ENCODE results near the gene SUV39H2.
"Not testable (repeated sequence)": the region's sequence is repeated elsewhere in the genome, so short reads cannot be mapped to it uniquely, and the experiment has no call there.

The SUV39H2 gene

DNA sequence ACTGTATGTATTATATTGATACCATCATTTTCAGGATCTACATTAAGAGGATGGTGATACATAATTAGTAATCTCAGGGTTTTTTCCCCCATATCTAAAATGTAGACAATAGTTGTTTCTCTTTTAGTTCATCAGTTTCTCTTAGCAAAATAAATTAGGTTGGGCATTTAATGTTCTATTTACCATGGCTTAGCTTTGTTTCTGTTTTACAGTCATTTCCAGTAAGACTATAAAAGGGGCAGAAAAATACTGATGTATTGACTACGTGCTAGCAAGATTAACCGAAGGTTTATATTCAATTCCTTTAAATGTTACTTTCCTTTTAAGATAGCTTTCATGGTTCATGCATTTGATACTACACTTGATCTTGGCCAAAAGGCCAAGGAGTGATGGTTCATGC, 26.2 kb downstream of the SUV39H2 start:
- Mint-ChIP-seq H3K4me3 (no peak overlapping the region), H3K27me3 (no peaks in the 10 kb centered on the region), H3K27ac (no peak overlapping the region), H3K9me3 (peaks cover 10% of the 10 kb centered on the region), H3K36me3 (ENCODE audit: low read depth) (peaks cover 70% of the 10 kb centered on the region), H3K4me1 (peaks cover 7% of the 10 kb centered on the region)
- no peak for DNase-seq
- no peak for ATAC-seq

DNA sequence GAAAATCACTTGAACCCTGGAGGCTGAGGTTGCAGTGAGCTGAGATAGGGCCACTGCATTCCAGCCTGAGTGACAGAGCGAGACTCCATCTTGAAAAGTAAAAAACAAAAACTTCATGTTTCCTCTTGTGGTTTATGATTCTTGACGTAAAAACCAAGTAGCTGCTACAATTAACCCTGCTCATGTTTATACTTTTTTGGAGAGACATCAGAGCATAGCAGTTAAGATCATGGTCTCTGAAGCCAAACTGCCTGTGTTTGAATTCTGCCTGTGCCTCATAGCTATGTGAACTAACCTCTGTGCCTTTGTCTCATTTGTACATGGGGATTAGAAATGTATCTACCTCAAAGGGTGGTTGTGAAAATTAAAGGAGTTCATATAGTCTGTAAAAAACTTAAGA, 27.2 kb downstream of the SUV39H2 start:
- Mint-ChIP-seq H3K9me3 (peaks cover 10% of the 10 kb centered on the region), H3K27ac (no peak overlapping the region), H3K4me1 (peaks cover 7% of the 10 kb centered on the region), H3K4me3 (no peak overlapping the region), H3K27me3 (no peaks in the 10 kb centered on the region), H3K36me3 (ENCODE audit: low read depth) (peaks cover 71% of the 10 kb centered on the region)
- ATAC-seq, result no peak
- no peak for DNase-seq

DNA sequence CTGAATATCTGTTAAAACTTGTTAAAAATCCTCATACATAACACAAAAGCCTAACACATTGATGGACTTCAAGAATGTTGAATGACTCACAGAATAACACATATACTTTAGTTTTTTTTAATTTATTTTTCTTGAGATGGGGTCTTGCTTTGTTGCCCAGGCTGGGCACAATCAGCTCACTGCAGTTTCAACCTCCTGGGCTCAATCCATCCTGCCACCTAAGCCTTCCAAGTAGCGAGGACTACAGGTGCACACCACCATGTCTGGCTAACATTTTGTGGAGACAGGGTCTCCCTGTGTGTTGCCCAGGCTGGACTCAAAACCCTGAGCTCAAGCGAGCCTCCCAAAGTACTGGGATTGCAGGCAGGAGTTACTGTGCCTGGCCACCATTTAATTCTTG, 28.1 kb downstream of the SUV39H2 start:
- H3K27ac Mint-ChIP-seq, result no peak overlapping the region
- ATAC-seq, result no peak

DNA sequence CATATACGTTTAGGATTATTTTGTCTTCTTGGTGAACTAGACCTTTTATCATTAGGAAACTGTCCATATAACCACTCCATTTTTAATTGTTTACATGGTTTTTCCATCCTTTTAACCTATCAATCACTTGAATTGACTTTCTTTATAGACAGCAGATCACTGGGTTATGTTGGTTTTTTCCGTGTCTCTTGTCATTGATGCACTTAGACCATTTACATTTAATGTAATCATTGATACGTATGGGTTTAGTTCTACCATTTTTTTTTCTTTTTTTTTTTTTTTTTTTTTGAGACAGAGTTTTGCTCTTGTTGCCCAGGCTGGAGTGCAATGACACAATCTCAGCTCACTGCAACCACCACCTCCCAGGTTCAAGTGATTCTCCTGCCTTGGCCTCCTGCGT, 28.9 kb downstream of the SUV39H2 start:
- Mint-ChIP-seq H3K36me3 (ENCODE audit: low read depth) (peaks cover 79% of the 10 kb centered on the region), H3K9me3 (peaks cover 10% of the 10 kb centered on the region)
- H3K4me3 Mint-ChIP-seq, H3K27ac Mint-ChIP-seq, H3K4me1 Mint-ChIP-seq, DNase-seq, H3K27me3 Mint-ChIP-seq, ATAC-seq: not testable (repeated sequence)

More for the DNA sequence above, 28.1 kb downstream of the SUV39H2 start:
- Mint-ChIP-seq H3K36me3 (ENCODE audit: low read depth) (peaks cover 77% of the 10 kb centered on the region), H3K4me3 (no peak overlapping the region), H3K27me3 (no peaks in the 10 kb centered on the region), H3K9me3 (peaks cover 10% of the 10 kb centered on the region), H3K4me1 (peaks cover 7% of the 10 kb centered on the region)
- no peak for DNase-seq

DNA sequence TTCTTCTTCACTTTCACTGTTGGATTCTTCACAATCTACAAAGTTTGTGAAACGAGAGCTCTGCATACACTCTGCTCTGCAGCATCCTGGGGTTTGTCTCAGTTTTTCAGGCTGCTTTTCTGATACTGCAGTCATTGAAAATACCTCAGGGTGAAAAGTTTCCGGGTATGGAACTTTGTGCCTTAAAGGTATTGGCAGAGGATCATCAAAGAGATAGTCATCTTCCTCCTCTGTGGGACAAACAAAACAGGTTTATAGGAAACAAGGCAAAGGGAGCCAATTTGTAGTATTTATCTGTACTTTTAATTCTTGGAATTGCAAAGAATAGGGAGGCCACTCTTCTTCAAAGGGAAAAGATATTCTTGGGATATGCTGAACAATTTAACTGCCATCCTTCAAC, 30.4 kb downstream of the SUV39H2 start:
- Mint-ChIP-seq H3K36me3 (ENCODE audit: low read depth) (peaks cover 87% of the 10 kb centered on the region), H3K4me1 (peaks cover 7% of the 10 kb centered on the region), H3K27me3 (no peaks in the 10 kb centered on the region), H3K4me3 (no peak overlapping the region), H3K27ac (peak overlapping the region; percentile 24), H3K9me3 (peaks cover 10% of the 10 kb centered on the region)
- no peak for DNase-seq
- ATAC-seq, result no peak

DNA sequence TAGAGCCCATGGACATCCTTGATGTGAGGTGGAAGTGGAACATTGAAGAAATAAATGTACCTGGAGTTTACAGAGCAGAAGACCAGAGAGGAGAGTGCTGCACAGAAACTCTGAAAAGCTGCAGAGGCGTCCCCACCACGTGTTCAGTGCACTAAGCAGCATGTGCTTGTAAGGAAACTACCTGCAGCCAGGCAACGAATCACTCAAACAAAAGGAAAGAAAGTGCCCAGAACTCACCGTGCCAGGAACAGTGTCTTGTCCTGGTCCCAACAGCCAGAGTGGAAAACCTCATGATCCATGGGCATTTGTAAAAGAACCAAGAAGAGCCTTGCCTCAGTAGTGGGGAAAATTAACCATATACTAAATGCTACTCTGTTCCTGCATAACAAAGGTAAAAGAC, 32.3 kb downstream of the SUV39H2 start:
- no peak for ATAC-seq
- H3K27me3 Mint-ChIP-seq, result no peaks in the 10 kb centered on the region
- peak overlapping the region; percentile 13 for H3K27ac Mint-ChIP-seq
- H3K36me3 Mint-ChIP-seq (ENCODE audit: low read depth), result peaks cover 88% of the 10 kb centered on the region
- DNase-seq, result no peak
- peaks cover 11% of the 10 kb centered on the region for H3K4me1 Mint-ChIP-seq
- no peak overlapping the region for H3K4me3 Mint-ChIP-seq
- H3K9me3 Mint-ChIP-seq, result peaks cover 12% of the 10 kb centered on the region

DNA sequence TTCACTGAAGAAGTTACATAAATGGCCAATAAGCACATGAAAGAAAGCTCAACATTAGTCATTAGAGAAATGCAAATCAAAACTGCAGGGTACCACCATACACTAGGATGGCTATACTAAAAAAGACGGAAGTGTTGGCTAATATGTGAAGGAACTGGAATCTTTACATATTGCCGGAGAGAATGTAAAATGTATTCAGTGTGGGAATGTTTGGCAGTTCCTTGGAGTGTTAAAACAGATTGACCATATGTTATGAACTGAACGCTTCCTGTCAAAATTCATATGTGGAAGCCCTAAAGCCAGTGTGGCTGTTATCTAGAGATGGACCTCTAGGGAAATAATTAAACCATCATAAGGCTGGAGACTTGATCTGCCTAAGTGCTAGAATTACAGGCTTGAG, 33.1 kb downstream of the SUV39H2 start:
- no peak overlapping the region for H3K27ac Mint-ChIP-seq
- ATAC-seq, result no peak
- H3K9me3 Mint-ChIP-seq, result peaks cover 17% of the 10 kb centered on the region
- DNase-seq, result no peak
- H3K4me3 Mint-ChIP-seq, result no peak overlapping the region
- H3K4me1 Mint-ChIP-seq, result peaks cover 12% of the 10 kb centered on the region
- H3K27me3 Mint-ChIP-seq, result no peaks in the 10 kb centered on the region
- peaks cover 90% of the 10 kb centered on the region for H3K36me3 Mint-ChIP-seq (ENCODE audit: low read depth)

DNA sequence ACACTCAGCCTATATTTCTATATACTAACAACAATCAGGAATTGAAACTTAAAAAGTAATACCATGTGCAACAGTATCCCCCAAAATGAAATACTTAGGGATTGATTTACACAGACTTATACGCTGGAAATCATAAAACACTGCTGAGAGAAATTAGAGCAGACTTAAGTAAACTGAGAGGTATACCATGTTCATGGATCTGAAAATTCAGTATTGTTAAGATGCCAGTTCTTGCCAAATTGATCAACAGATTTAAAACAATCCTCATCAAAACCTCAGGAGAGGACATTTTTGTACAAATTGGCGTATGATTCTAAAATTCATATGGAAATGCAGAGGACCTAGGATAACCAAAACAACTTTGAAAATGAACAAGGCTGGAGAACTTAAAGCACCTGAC, 37.9 kb downstream of the SUV39H2 start:
- Mint-ChIP-seq H3K27ac (no peak overlapping the region), H3K9me3 (peaks cover 21% of the 10 kb centered on the region), H3K4me1 (peaks cover 12% of the 10 kb centered on the region), H3K36me3 (ENCODE audit: low read depth) (peaks cover 90% of the 10 kb centered on the region), H3K27me3 (no peaks in the 10 kb centered on the region), H3K4me3 (no peak overlapping the region)
- no peak for DNase-seq
- ATAC-seq, result no peak

DNA sequence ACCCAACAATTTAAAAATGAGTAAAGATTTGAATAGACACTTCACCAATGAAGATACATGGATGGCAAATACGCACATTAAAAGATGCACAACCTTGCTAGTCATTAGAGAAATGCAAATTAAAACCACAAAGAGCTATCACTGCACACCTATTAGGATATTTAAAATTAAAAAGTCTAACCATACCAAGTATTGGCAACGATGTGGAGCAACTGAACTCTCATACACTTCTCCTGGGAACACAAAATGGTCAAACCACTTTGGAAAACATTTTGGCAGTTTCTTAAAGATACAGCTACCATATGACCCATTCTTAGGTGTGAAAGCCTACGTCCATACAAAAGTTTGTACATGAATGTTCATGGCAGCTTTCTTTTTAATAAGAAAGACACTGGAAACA, 39.2 kb downstream of the SUV39H2 start:
- peaks cover 21% of the 10 kb centered on the region for H3K9me3 Mint-ChIP-seq
- DNase-seq, result no peak
- no peaks in the 10 kb centered on the region for H3K27me3 Mint-ChIP-seq
- H3K36me3 Mint-ChIP-seq (ENCODE audit: low read depth), result peaks cover 91% of the 10 kb centered on the region
- no peak overlapping the region for H3K4me3 Mint-ChIP-seq
- no peak overlapping the region for H3K27ac Mint-ChIP-seq
- H3K4me1 Mint-ChIP-seq, result peaks cover 12% of the 10 kb centered on the region
- no peak for ATAC-seq

DNA sequence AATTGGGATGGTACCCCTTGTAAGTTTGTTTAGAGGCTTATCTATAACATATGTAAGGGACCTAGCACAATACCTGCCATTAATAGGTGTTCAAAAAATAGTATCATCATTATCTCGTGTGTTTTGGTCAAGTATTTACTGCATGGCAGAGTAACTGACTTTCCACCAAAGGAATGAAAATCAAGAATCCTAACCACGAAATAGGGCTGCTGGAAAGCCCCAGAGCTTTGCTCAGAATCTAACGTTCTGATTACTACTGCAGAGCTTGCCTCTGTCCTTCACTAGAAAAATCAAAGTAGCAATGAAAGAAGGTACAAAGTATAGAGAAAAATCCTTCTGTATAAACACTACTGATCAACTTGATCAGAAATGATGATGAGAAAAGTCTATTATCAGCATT, 40.3 kb downstream of the SUV39H2 start:
- no peak for DNase-seq
- peaks cover 89% of the 10 kb centered on the region for H3K36me3 Mint-ChIP-seq (ENCODE audit: low read depth)
- H3K4me3 Mint-ChIP-seq, result no peak overlapping the region
- peaks cover 21% of the 10 kb centered on the region for H3K9me3 Mint-ChIP-seq
- H3K27ac Mint-ChIP-seq, result no peak overlapping the region
- H3K27me3 Mint-ChIP-seq, result no peaks in the 10 kb centered on the region
- ATAC-seq, result no peak
- H3K4me1 Mint-ChIP-seq, result peaks cover 12% of the 10 kb centered on the region

DNA sequence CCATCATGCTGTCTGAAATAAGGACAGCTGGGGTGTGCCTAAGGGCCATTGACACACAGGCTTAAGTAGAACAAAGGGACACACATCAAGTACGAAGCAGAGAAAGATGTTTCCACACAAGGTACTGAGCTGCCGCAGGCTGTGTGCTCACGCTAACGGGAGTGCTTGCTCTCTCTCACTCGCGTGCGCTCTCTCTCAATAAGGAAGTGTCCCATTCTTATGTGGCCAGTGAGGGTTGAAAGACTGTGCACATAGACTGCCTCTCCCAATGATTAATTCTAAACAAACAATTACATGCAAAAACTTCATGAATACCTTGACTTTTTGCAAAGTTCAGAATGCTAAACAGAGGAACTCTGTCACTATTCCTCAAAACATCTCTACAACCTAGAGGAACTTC, 45.3 kb downstream of the SUV39H2 start:
- Mint-ChIP-seq H3K4me1 (peaks cover 2% of the 10 kb centered on the region), H3K4me3 (no peak overlapping the region), H3K9me3 (no peaks in the 10 kb centered on the region), H3K27ac (no peak overlapping the region), H3K36me3 (ENCODE audit: low read depth) (peaks cover 74% of the 10 kb centered on the region), H3K27me3 (no peaks in the 10 kb centered on the region)
- ATAC-seq (no peak), DNase-seq (no peak)

DNA sequence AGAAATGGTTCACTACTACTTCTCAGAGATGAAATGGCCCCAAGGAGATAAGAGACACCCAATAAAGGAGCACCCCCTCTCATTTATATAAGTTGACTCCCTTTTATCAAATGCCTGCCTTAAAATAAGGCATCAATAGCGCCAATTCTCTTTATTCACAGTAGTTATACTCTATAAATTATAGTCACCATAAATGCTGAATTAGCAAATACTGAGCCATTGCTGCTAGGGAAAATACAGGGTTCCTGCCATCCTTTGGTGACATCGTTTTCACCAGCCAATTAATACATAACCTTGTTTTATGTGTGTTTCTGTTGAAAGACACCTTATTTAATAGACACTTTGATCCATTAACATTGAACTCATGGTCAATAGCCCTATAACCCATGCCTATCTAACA, 46.6 kb downstream of the SUV39H2 start:
- H3K4me1 Mint-ChIP-seq, result peaks cover 2% of the 10 kb centered on the region
- H3K27me3 Mint-ChIP-seq, result no peaks in the 10 kb centered on the region
- peaks cover 66% of the 10 kb centered on the region for H3K36me3 Mint-ChIP-seq (ENCODE audit: low read depth)
- DNase-seq, result no peak
- no peaks in the 10 kb centered on the region for H3K9me3 Mint-ChIP-seq
- ATAC-seq, result no peak
- no peak overlapping the region for H3K4me3 Mint-ChIP-seq
- H3K27ac Mint-ChIP-seq, result no peak overlapping the region

DNA sequence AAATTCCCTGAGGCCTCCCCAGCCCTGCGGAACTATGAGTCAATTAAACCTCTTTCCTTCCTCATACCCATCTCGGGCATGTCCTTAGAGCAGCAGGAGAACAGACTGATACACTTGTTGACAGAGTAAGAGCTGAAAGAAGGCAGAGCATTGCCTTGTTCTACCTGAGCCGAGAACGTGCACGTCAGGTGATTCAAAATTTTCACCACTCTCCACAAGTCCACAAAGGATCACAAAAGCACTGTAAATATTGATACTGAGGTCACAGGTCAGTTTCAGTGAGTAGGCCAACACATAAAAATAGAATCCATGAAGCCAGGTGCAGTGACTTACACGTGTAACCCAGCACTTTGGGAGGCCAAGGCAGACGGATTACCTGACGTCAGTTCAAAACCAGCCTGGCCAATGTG, 47.4 kb downstream of the SUV39H2 start:
- Mint-ChIP-seq H3K27me3 (no peaks in the 10 kb centered on the region), H3K4me1 (peaks cover 2% of the 10 kb centered on the region), H3K36me3 (ENCODE audit: low read depth) (peaks cover 66% of the 10 kb centered on the region), H3K4me3 (no peak overlapping the region), H3K27ac (no peak overlapping the region), H3K9me3 (no peaks in the 10 kb centered on the region)
- ATAC-seq, result no peak
- no peak for DNase-seq

DNA sequence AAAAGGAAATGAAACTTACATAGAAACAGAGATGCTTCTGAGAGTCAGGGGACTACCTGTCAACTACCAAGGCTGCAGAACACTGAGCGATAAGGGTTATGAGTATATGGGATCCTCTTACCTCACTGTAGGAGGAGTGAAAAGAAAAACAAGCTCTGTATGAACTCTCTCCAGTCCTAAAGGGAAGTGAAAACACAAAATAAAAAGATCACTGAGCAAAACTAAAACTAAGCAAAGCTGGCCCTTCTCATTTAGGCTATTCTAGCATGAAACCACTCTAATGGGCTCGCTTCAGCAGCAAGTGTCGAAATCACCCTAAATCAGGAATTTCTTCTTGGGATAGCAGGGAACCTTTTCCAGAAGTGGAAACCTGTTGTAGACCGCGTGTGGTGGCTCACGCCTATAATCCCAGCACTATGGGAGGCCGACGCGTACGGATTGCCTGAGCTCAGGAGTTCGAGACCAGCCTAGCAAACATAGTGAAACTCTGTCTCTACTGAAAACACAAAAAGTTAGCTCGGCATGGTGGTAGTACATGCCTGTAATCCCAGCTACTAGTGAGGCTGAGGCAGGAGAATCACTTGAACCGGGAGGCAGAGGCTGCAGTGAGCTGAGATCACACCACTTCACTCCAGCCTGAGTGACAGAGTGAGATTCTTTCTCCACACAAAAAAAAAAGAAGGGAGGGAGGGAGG, 48.2 kb downstream of the SUV39H2 start:
- Mint-ChIP-seq H3K27me3 (no peaks in the 10 kb centered on the region), H3K27ac (no peak overlapping the region), H3K9me3 (no peaks in the 10 kb centered on the region), H3K36me3 (ENCODE audit: low read depth) (peaks cover 64% of the 10 kb centered on the region), H3K4me1 (peaks cover 2% of the 10 kb centered on the region), H3K4me3 (no peak overlapping the region)
- DNase-seq (no peak), ATAC-seq (no peak)

DNA sequence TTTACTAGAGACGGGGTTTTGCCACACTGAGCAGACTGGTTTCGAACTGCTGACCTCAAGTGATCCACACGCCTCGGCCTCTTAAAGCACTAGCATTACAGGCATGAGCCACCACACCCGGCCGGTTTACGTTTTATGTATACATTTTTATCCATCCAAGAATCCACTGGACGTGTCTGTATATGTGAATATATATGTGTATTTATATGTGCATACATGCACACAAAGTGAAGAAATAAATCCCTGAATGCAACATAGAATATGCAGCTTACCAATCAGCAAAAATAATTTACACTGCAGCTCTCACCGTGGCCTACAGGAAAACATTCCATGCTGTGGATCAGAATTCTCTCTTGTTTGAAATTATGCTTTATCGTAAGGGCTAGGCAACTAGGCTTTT, 51.9 kb downstream of the SUV39H2 start:
- H3K4me1 Mint-ChIP-seq, result peaks cover 2% of the 10 kb centered on the region
- no peak overlapping the region for H3K4me3 Mint-ChIP-seq
- H3K27me3 Mint-ChIP-seq, result no peaks in the 10 kb centered on the region

DNA sequence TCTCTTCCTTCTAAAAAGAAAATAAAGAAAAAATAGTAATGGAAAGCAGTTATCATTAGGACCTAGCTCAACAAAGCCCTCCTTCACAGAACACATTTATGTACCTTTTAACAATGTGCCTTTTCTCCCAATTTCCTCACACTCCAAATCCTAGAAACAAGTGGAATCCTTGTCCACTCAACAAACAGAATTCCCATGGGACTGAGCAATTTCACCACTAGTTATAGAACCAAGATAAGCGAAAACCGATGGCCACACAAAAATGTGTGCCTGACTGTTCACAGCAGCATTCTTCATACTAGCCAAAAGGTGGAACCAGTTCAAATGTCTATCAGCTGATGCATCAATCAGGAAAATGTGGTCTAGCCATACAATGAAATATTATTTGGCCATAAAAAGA, 57.9 kb downstream of the SUV39H2 start:
- ATAC-seq, result no peak
- Mint-ChIP-seq H3K27me3 (no peaks in the 10 kb centered on the region), H3K4me3 (no peak overlapping the region), H3K36me3 (ENCODE audit: low read depth) (peaks cover 39% of the 10 kb centered on the region), H3K27ac (no peak overlapping the region), H3K4me1 (peaks cover 10% of the 10 kb centered on the region), H3K9me3 (no peaks in the 10 kb centered on the region)
- DNase-seq, result no peak

More for the DNA sequence above, 51.9 kb downstream of the SUV39H2 start:
- DNase-seq (no peak), ATAC-seq (no peak)
- H3K9me3 Mint-ChIP-seq, result no peaks in the 10 kb centered on the region
- peaks cover 66% of the 10 kb centered on the region for H3K36me3 Mint-ChIP-seq (ENCODE audit: low read depth)
- no peak overlapping the region for H3K27ac Mint-ChIP-seq

All from activated naive CD8-positive, alpha-beta T cell treated with anti-CD3 and anti-CD28 coated beads, Interleukin-2, amount 50 U/mL, for 24 hours (primary cell).